HepG2 (cell line): ENCODE results near the gene TMEM135. TPM values are rescaled to one million over a fixed set of nuclear protein-coding genes. Genes with fewer than 3 reads are reported as not detected.

Source experiments
- ERF ChIP-seq: IDR thresholded peaks from 2 replicates; pipeline ENCODE4 v1.6.1; 2018; ENCODE audit warnings: missing biosample characterization, missing genetic modification reagents
- GMEB1 ChIP-seq: sonication (generic); formaldehyde crosslinking; IDR thresholded peaks from 2 replicates; pipeline ENCODE4 v1.5.1; 2020; ENCODE audit warnings: missing genetic modification reagents, mild to moderate bottlenecking, borderline replicate concordance
- HNRNPL ChIP-seq: fragments of 200-400 bp; formaldehyde crosslinking; IDR thresholded peaks from 2 replicates; pipeline ENCODE4 v1.6.1; 2017; ENCODE audit warnings: mild to moderate bottlenecking, low read depth, low read length
- IRF2 ChIP-seq: IDR thresholded peaks from 2 replicates; pipeline ENCODE4 v1.6.1; 2018; ENCODE audit warnings: missing genetic modification reagents, missing compliant biosample characterization
- KMT2B ChIP-seq: IDR thresholded peaks from 2 replicates; pipeline ENCODE4 v1.6.1; 2016; ENCODE audit warnings: missing genetic modification reagents, missing compliant biosample characterization
- NR2F6 ChIP-seq, 2 experiments: IDR thresholded peaks; 2 replicates each; pipeline ENCODE4 v1.6.1; 2016; ENCODE audit warnings: antibody characterized with exemption in 1 of 2, mild to moderate bottlenecking in 1 of 2
- PHF5A ChIP-seq: IDR thresholded peaks from one replicate; pipeline ENCODE4 v1.6.1; 2018; ENCODE audit warnings: low read depth, missing genetic modification reagents; ENCODE audit not compliant: unreplicated experiment
- SP4 ChIP-seq: sonication (generic); formaldehyde crosslinking; IDR thresholded peaks from 2 replicates; pipeline ENCODE4 v1.8.1; 2023; ENCODE audit warnings: mild to moderate bottlenecking, missing genetic modification reagents
- SSRP1 ChIP-seq: IDR thresholded peaks from 2 replicates; pipeline ENCODE4 v1.6.1; 2016; ENCODE audit warnings: control low read depth
- TEAD3 ChIP-seq: optimal IDR thresholded peaks from 2 replicates; pipeline ENCODE3; 2016; ENCODE audit warnings: borderline replicate concordance
- ZNF225 ChIP-seq: sonication (generic); formaldehyde crosslinking; IDR thresholded peaks from 2 replicates; pipeline ENCODE4 v1.4.0; 2020; ENCODE audit warnings: mild to moderate bottlenecking, missing genetic modification reagents
- ZNF331 ChIP-seq: sonication (generic); formaldehyde crosslinking; IDR thresholded peaks from 2 replicates; pipeline ENCODE4 v1.4.0; 2020; ENCODE audit warnings: missing genetic modification reagents
- ZNF720 ChIP-seq: sonication (generic); formaldehyde crosslinking; IDR thresholded peaks from 2 replicates; pipeline ENCODE4 v1.4.0; 2020; ENCODE audit warnings: missing genetic modification reagents
- ZNF777 ChIP-seq: sonication (generic); formaldehyde crosslinking; IDR thresholded peaks from 2 replicates; pipeline ENCODE4 v1.4.0; 2020; ENCODE audit warnings: missing genetic modification reagents
- polyA plus RNA-seq, 8 experiments: library from polyadenylated mRNA; depleted of rRNA in 3 of 8; stranded (reverse) in 7 of 8; unstranded in 1 of 8; fragments of >200 nt; fragmentation: Illumina TruSeq in 4 of 8; extraction: Trizol in 4 of 8; gene quantifications; 2 replicates each; pipeline versions ENCODE4 v1.2.1 to v1.2.3, GENCODE V29; 2011 to 2016; ENCODE audit warnings: low read depth in 4 of 8, missing spikeins in 1 of 8, mixed read lengths in 1 of 8; ENCODE audit not compliant: insufficient read depth in 1 of 8
- total RNA-seq, 5 experiments: library from RNA; depleted of rRNA; stranded (reverse); fragments of >200 nt; fragmentation: Illumina TruSeq; extraction: Trizol; gene quantifications; 2 replicates each; pipeline ENCODE4 v1.2.3, GENCODE V29; 2016; ENCODE audit warnings: low read depth in 1 of 5
- TF ChIP-seq, protein P1 (sequence below): sonication (generic); formaldehyde crosslinking; IDR thresholded peaks from 2 replicates; pipeline ENCODE4 v1.5.0; 2020; ENCODE audit warnings: mild to moderate bottlenecking, missing genetic modification reagents, borderline replicate concordance
- TF ChIP-seq, protein P2 (sequence below): sonication (generic); formaldehyde crosslinking; IDR thresholded peaks from 2 replicates; pipeline ENCODE4 v1.8.1; 2023; ENCODE audit warnings: missing genetic modification reagents, mild to moderate bottlenecking, borderline replicate concordance
- TF ChIP-seq, protein P3 (sequence below): sonication (generic); formaldehyde crosslinking; IDR thresholded peaks from 2 replicates; pipeline ENCODE4 v1.4.0; 2020; ENCODE audit warnings: missing genetic modification reagents
- TF ChIP-seq, protein P4 (sequence below): sonication (generic); formaldehyde crosslinking; IDR thresholded peaks from 2 replicates; pipeline ENCODE4 v1.4.0; 2020; ENCODE audit warnings: mild to moderate bottlenecking, missing genetic modification reagents

Gene TMEM135
- total and polyA plus RNA-seq, 2 of the 13 experiments (the other 11 are each of a cell fraction or from before 2014, with no cell fraction given) = 36.6 to 88.9 TPM

- TF ChIP-seq, protein P1, sequence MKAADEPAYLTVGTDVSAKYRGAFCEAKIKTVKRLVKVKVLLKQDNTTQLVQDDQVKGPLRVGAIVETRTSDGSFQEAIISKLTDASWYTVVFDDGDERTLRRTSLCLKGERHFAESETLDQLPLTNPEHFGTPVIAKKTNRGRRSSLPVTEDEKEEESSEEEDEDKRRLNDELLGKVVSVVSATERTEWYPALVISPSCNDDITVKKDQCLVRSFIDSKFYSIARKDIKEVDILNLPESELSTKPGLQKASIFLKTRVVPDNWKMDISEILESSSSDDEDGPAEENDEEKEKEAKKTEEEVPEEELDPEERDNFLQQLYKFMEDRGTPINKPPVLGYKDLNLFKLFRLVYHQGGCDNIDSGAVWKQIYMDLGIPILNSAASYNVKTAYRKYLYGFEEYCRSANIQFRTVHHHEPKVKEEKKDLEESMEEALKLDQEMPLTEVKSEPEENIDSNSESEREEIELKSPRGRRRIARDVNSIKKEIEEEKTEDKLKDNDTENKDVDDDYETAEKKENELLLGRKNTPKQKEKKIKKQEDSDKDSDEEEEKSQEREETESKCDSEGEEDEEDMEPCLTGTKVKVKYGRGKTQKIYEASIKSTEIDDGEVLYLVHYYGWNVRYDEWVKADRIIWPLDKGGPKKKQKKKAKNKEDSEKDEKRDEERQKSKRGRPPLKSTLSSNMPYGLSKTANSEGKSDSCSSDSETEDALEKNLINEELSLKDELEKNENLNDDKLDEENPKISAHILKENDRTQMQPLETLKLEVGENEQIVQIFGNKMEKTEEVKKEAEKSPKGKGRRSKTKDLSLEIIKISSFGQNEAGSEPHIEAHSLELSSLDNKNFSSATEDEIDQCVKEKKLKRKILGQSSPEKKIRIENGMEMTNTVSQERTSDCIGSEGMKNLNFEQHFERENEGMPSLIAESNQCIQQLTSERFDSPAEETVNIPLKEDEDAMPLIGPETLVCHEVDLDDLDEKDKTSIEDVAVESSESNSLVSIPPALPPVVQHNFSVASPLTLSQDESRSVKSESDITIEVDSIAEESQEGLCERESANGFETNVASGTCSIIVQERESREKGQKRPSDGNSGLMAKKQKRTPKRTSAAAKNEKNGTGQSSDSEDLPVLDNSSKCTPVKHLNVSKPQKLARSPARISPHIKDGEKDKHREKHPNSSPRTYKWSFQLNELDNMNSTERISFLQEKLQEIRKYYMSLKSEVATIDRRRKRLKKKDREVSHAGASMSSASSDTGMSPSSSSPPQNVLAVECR (CRISPR knock-in tag) = peak; percentile 41; the same call in 1 of the 2 replicates
- 0 out of 2 replicates have a peak, but pooled peaks have one; percentile 35 for TF ChIP-seq KMT2B (CRISPR knock-in tag)
- TF ChIP-seq TEAD3 = peak; percentile 84
- no peak for TF ChIP-seq SSRP1 (CRISPR knock-in tag)
- TF ChIP-seq ERF (CRISPR knock-in tag) = peak; percentile 34; the same call in 1 of the 2 replicates
- TF ChIP-seq GMEB1 (CRISPR knock-in tag) = no peak
- TF ChIP-seq, protein P2, sequence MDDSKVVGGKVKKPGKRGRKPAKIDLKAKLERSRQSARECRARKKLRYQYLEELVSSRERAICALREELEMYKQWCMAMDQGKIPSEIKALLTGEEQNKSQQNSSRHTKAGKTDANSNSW (CRISPR knock-in tag) = no peak
- no peak for TF ChIP-seq PHF5A (CRISPR knock-in tag)
- TF ChIP-seq, protein P3, sequence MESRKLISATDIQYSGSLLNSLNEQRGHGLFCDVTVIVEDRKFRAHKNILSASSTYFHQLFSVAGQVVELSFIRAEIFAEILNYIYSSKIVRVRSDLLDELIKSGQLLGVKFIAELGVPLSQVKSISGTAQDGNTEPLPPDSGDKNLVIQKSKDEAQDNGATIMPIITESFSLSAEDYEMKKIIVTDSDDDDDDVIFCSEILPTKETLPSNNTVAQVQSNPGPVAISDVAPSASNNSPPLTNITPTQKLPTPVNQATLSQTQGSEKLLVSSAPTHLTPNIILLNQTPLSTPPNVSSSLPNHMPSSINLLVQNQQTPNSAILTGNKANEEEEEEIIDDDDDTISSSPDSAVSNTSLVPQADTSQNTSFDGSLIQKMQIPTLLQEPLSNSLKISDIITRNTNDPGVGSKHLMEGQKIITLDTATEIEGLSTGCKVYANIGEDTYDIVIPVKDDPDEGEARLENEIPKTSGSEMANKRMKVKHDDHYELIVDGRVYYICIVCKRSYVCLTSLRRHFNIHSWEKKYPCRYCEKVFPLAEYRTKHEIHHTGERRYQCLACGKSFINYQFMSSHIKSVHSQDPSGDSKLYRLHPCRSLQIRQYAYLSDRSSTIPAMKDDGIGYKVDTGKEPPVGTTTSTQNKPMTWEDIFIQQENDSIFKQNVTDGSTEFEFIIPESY (CRISPR knock-in tag) = 0 out of 2 replicates have a peak, but pooled peaks have one; percentile 32
- no peak for TF ChIP-seq ZNF225 (CRISPR knock-in tag)
- no peak for TF ChIP-seq ZNF720 (CRISPR knock-in tag)
- no peak for TF ChIP-seq ZNF331 (CRISPR knock-in tag)
- no peak for TF ChIP-seq NR2F6 (IDR thresholded peaks at IDR 0.05)
- TF ChIP-seq NR2F6 (CRISPR knock-in tag; IDR thresholded peaks at IDR 0.05) = no peak; the same call in 1 of the 2 replicates
- TF ChIP-seq SP4 (CRISPR knock-in tag) = no peak
- no peak for TF ChIP-seq HNRNPL
- TF ChIP-seq IRF2 (CRISPR knock-in tag) = 0 out of 2 replicates have a peak, but pooled peaks have one; percentile 42
- TF ChIP-seq, protein P4, sequence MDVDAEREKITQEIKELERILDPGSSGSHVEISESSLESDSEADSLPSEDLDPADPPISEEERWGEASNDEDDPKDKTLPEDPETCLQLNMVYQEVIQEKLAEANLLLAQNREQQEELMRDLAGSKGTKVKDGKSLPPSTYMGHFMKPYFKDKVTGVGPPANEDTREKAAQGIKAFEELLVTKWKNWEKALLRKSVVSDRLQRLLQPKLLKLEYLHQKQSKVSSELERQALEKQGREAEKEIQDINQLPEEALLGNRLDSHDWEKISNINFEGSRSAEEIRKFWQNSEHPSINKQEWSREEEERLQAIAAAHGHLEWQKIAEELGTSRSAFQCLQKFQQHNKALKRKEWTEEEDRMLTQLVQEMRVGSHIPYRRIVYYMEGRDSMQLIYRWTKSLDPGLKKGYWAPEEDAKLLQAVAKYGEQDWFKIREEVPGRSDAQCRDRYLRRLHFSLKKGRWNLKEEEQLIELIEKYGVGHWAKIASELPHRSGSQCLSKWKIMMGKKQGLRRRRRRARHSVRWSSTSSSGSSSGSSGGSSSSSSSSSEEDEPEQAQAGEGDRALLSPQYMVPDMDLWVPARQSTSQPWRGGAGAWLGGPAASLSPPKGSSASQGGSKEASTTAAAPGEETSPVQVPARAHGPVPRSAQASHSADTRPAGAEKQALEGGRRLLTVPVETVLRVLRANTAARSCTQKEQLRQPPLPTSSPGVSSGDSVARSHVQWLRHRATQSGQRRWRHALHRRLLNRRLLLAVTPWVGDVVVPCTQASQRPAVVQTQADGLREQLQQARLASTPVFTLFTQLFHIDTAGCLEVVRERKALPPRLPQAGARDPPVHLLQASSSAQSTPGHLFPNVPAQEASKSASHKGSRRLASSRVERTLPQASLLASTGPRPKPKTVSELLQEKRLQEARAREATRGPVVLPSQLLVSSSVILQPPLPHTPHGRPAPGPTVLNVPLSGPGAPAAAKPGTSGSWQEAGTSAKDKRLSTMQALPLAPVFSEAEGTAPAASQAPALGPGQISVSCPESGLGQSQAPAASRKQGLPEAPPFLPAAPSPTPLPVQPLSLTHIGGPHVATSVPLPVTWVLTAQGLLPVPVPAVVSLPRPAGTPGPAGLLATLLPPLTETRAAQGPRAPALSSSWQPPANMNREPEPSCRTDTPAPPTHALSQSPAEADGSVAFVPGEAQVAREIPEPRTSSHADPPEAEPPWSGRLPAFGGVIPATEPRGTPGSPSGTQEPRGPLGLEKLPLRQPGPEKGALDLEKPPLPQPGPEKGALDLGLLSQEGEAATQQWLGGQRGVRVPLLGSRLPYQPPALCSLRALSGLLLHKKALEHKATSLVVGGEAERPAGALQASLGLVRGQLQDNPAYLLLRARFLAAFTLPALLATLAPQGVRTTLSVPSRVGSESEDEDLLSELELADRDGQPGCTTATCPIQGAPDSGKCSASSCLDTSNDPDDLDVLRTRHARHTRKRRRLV (CRISPR knock-in tag) = no peak
- no peak for TF ChIP-seq ZNF777 (CRISPR knock-in tag)
These were observed 59.8 kb downstream of the TMEM135 start (continued) for GRCh38 chr11:87097582-87097981.
